ENCODE measurements around the gene BAIAP2.

GRCh38 chr17:81008140-81008539 is 26.8 kb upstream of the BAIAP2 start:
- no peak for TF ChIP-seq EGR1 (IDR thresholded peaks at IDR 0.05)
- no peak for TF ChIP-seq RAD21 (IDR thresholded peaks at IDR 0.05; ENCODE audit: low read depth)
- TF ChIP-seq YY1 (IDR thresholded peaks at IDR 0.05; ENCODE audit: low read depth) = no peak
- TF ChIP-seq EP300 (IDR thresholded peaks at IDR 0.05; ENCODE audit: borderline replicate concordance) = no peak
- TF ChIP-seq FOXM1 (IDR thresholded peaks at IDR 0.05; ENCODE audit: borderline replicate concordance, low read depth) = no peak
- TF ChIP-seq NFIC (IDR thresholded peaks at IDR 0.05) = no peak
- TF ChIP-seq MAX (IDR thresholded peaks at IDR 0.05) = no peak
- no peak for TF ChIP-seq TCF12 (IDR thresholded peaks at IDR 0.05; ENCODE audit: low read depth)
- no peak for TF ChIP-seq CREB1 (IDR thresholded peaks at IDR 0.05; ENCODE audit: low read depth)
- TF ChIP-seq, protein P1, sequence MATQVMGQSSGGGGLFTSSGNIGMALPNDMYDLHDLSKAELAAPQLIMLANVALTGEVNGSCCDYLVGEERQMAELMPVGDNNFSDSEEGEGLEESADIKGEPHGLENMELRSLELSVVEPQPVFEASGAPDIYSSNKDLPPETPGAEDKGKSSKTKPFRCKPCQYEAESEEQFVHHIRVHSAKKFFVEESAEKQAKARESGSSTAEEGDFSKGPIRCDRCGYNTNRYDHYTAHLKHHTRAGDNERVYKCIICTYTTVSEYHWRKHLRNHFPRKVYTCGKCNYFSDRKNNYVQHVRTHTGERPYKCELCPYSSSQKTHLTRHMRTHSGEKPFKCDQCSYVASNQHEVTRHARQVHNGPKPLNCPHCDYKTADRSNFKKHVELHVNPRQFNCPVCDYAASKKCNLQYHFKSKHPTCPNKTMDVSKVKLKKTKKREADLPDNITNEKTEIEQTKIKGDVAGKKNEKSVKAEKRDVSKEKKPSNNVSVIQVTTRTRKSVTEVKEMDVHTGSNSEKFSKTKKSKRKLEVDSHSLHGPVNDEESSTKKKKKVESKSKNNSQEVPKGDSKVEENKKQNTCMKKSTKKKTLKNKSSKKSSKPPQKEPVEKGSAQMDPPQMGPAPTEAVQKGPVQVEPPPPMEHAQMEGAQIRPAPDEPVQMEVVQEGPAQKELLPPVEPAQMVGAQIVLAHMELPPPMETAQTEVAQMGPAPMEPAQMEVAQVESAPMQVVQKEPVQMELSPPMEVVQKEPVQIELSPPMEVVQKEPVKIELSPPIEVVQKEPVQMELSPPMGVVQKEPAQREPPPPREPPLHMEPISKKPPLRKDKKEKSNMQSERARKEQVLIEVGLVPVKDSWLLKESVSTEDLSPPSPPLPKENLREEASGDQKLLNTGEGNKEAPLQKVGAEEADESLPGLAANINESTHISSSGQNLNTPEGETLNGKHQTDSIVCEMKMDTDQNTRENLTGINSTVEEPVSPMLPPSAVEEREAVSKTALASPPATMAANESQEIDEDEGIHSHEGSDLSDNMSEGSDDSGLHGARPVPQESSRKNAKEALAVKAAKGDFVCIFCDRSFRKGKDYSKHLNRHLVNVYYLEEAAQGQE (IDR thresholded peaks at IDR 0.05; ENCODE audit: low read depth) = no peak

Data from Ishikawa (cell line).